Panc1 (cell line): ENCODE data around the gene CENPVL2. TPM values are rescaled to one million over a fixed set of nuclear protein-coding genes. Genes with fewer than 3 reads are reported as not detected.
A peak's percentile ranks its signal among the peaks of the same experiment; 100 is the strongest.
"Not testable (repeated sequence)": the region's sequence is repeated elsewhere in the genome, so short reads cannot be mapped to it uniquely, and the experiment has no call there.

Source experiments
- ATAC-seq: fragments of 200-7000 bp; cut with Tn5 transposase; 2 replicates; pipeline ENCODE4 v1.9.1; 2020; ENCODE audit warnings: mild to moderate bottlenecking, moderate library complexity
- BruUV-seq: library from RNA; stranded (reverse); fragments of 400-500 nt; replicated peaks from 2 replicates; lab custom pipeline; 2021; lab: Mats Ljungman, UMichigan
- CTCF ChIA-PET: fragments of 300-600 bp; sonication (Branson Sonifier 250); formaldehyde crosslinking; loops from one replicate; lab custom pipeline; 2022; ENCODE audit warnings: antibody characterized with exemption; lab: Charles Lee
- POLR2A ChIA-PET: fragments of 300-600 bp; sonication (Branson Sonifier 250); formaldehyde crosslinking; loops from one replicate; lab custom pipeline; 2022; ENCODE audit warnings: antibody characterized with exemption; lab: Charles Lee
- DNase-seq: peaks from one replicate; pipeline ENCODE4 v3.0.0-alpha.2; 2010; ENCODE audit warnings: low read depth, low spot score
- H3K27ac ChIP-seq: 2 replicates; pipeline ENCODE4 v1.5.1; 2011; ENCODE audit warnings: mild to moderate bottlenecking, low read length, inconsistent platforms
- H3K27me3 ChIP-seq: fragments of 200-500 bp; sonication (Bioruptor generic); 2 replicates; pipeline ENCODE4 v1.6.0; 2014; ENCODE audit warnings: low read length, inconsistent platforms; ENCODE audit not compliant: control insufficient read depth, insufficient read depth
- H3K36me3 ChIP-seq: fragments of 200-500 bp; sonication (Bioruptor generic); 2 replicates; pipeline ENCODE4 v1.5.1; 2014; ENCODE audit warnings: inconsistent platforms, mild to moderate bottlenecking, low read length, moderate library complexity; ENCODE audit not compliant: control insufficient read depth, insufficient read depth
- H3K4me1 ChIP-seq: 2 replicates; pipeline ENCODE4 v1.5.1; 2011; ENCODE audit warnings: inconsistent platforms, mild to moderate bottlenecking, low read length, moderate library complexity; ENCODE audit not compliant: control insufficient read depth, insufficient read depth
- H3K4me3 ChIP-seq, 2 experiments: 2 replicates each; pipeline ENCODE4 v1.5.1; 2011 to 2012; ENCODE audit warnings: low read depth in 2 of 2, low read length in 2 of 2, mild to moderate bottlenecking in 2 of 2, inconsistent platforms in 1 of 2, moderate library complexity in 1 of 2
- H3K9me3 ChIP-seq: fragments of 200-500 bp; sonication (Bioruptor generic); 2 replicates; pipeline ENCODE4 v1.5.1; 2014; ENCODE audit warnings: low read depth, mild to moderate bottlenecking, inconsistent platforms, low read length, moderate library complexity; ENCODE audit not compliant: control insufficient read depth, insufficient read depth
- CTCF ChIP-seq: fragments of 450-650 bp; IDR thresholded peaks from 2 replicates; pipeline ENCODE4 v1.5.1; 2017; ENCODE audit warnings: mild to moderate bottlenecking
- POLR2AphosphoS5 ChIP-seq: IDR thresholded peaks from 2 replicates; pipeline ENCODE4 v1.6.1; 2012; ENCODE audit warnings: mild to moderate bottlenecking, low read depth, low read length, moderate library complexity
- REST ChIP-seq, 2 experiments: IDR thresholded peaks; 2 replicates each; pipeline ENCODE4 v1.6.1; 2011 to 2012; ENCODE audit warnings: low read depth in 2 of 2, control low read depth in 1 of 2, low read length in 1 of 2, mild to moderate bottlenecking in 1 of 2, moderate library complexity in 1 of 2; ENCODE audit not compliant: insufficient read depth in 1 of 2
- TCF7L2 ChIP-seq: IDR thresholded peaks from 2 replicates; pipeline ENCODE4 v1.6.1; 2011; ENCODE audit warnings: mild to moderate bottlenecking, low read depth, low read length, inconsistent platforms
- in situ Hi-C: cut with HindIII; loops from 2 replicates; pipeline ENCODE4 v1.10.0; 2016; ENCODE audit warnings: low sequenced_read_pairs, low pct_unique_long_range_greater_than_20kb
- intact Hi-C: fragments of 100-400 bp; cut with micrococcal nuclease; formaldehyde crosslinking; loops from one replicate; pipeline ENCODE4 v1.10.0; 2022; ENCODE audit not compliant: unreplicated experiment
- total RNA-seq: library from RNA; stranded (reverse); gene quantifications from one replicate; pipeline ENCODE4 v1.2.1, GENCODE V29; 2021; ENCODE audit not compliant: unreplicated experiment

The CENPVL2 gene
- total RNA-seq, 1 experiment from 2014 or later, result not detected

- no peaks in the 10 kb centered on the region; the same call in 1 of the 2 replicates for H3K27me3 ChIP-seq
- in situ Hi-C loops (no loop called here), intact Hi-C loops (loop anchor here (5.0 kb wide), 1 partner anchor 611 kb away; no protein-coding TSS in a partner anchor)
- H3K4me3 ChIP-seq, result no peak overlapping the region
- ChIA-PET CTCF (interaction anchor here (0.8 kb wide), 1 partner anchor 608 kb away, joined by 3 read pairs; no protein-coding TSS in a partner anchor), POLR2A (no interaction called here)
- no peaks in the 10 kb centered on the region for H3K36me3 ChIP-seq
- H3K9me3 ChIP-seq, result no peaks in the 10 kb centered on the region
- DNase-seq (peak; percentile 5), ATAC-seq (peak; percentile 84)
- no peaks in the 10 kb centered on the region for H3K4me1 ChIP-seq
- TF ChIP-seq POLR2AphosphoS5, result no peak
- TF ChIP-seq REST (IDR thresholded peaks at IDR 0.05; ENCODE audit: insufficient read depth in 1 of 2, low read depth in 2 of 2, low read length in 1 of 2), result no peak
- TF ChIP-seq TCF7L2, result no peak
- peak; percentile 69 for TF ChIP-seq CTCF
- no TSS peak for BruUV-seq
- no peak overlapping the region for H3K27ac ChIP-seq
Measured at GRCh38 chrX:51641421-51642021, 41.1 kb downstream of the CENPVL2 start.

- H3K27me3 ChIP-seq, intact Hi-C loops: not testable (repeated sequence)
Measured at GRCh38 chrX:51636511-51636910, 46.1 kb downstream of the CENPVL2 start.

More at GRCh38 chrX:51636511-51636910, 46.1 kb downstream of the CENPVL2 start:
- H3K4me1 ChIP-seq, CTCF ChIA-PET, DNase-seq, H3K9me3 ChIP-seq, ATAC-seq, H3K4me3 ChIP-seq, H3K36me3 ChIP-seq, H3K27ac ChIP-seq, BruUV-seq, in situ Hi-C loops, POLR2A ChIA-PET: not testable (repeated sequence)

Other genes with a start within 250 kb of the CENPVL2 start
- 11.9 TPM for gene NUDT11, start 186.2 kb downstream of the CENPVL2 start, total RNA-seq
- 2.9 TPM for gene CENPVL3, start 63.9 kb downstream of the CENPVL2 start, total RNA-seq
- gene CENPVL1, start 27.7 kb upstream of the CENPVL2 start, total RNA-seq, result not detected
- gene GSPT2, start 60.6 kb upstream of the CENPVL2 start, total RNA-seq, result 15.7 TPM
- 151 TPM for gene MAGED1, start 210.8 kb upstream of the CENPVL2 start, total RNA-seq